OCI-LY1 (cell line): ENCODE data around the gene USP3.

Source experiments
- EZH2 ChIP-seq: fragments of 200-600 bp; sonication (generic), shearing (Covaris generic); IDR thresholded peaks from 2 replicates; pipeline ENCODE4 v1.8.0; 2017; ENCODE audit warnings: borderline replicate concordance, mixed run types, mild to moderate bottlenecking, antibody characterized with exemption, low read length, moderate library complexity, mixed read lengths
- TF ChIP-seq, protein P1 (sequence below): fragments of 200-600 bp; sonication (generic), shearing (Covaris generic); IDR thresholded peaks from 2 replicates; pipeline ENCODE4 v1.5.1; 2017; ENCODE audit warnings: mild to moderate bottlenecking, antibody characterized with exemption, low read length, moderate library complexity, mixed read lengths

DNA sequence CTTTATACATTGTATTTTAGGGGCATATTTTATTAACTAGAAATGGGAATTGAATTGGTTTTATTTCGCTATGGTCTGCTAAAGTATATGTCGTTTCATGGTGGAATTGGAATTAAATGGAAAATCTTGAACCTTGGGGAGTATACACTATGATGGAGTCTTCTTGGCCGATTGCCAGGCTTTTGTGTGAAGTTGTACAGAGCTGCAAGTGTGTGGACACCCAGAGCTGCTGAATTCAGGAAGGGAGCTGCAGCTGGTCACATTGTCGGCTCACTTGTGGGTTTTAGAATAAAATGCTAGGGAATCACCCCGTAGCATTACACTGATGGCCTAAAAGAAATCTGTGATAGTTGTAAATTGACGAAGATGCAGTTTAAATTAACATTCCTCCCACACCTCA is 35.1 kb downstream of the USP3 start:
- TF ChIP-seq, protein P1, sequence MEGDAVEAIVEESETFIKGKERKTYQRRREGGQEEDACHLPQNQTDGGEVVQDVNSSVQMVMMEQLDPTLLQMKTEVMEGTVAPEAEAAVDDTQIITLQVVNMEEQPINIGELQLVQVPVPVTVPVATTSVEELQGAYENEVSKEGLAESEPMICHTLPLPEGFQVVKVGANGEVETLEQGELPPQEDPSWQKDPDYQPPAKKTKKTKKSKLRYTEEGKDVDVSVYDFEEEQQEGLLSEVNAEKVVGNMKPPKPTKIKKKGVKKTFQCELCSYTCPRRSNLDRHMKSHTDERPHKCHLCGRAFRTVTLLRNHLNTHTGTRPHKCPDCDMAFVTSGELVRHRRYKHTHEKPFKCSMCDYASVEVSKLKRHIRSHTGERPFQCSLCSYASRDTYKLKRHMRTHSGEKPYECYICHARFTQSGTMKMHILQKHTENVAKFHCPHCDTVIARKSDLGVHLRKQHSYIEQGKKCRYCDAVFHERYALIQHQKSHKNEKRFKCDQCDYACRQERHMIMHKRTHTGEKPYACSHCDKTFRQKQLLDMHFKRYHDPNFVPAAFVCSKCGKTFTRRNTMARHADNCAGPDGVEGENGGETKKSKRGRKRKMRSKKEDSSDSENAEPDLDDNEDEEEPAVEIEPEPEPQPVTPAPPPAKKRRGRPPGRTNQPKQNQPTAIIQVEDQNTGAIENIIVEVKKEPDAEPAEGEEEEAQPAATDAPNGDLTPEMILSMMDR, result no peak
- no peak for TF ChIP-seq EZH2
